ENCODE data around the gene SERAC1.
A peak's percentile ranks its signal among the peaks of the same experiment; 100 is the strongest.
"Not testable (repeated sequence)": the region's sequence is repeated elsewhere in the genome, so short reads cannot be mapped to it uniquely, and the experiment has no call there.

SERAC1 gene

GRCh38 chr6:158174514-158174913 is 6.5 kb upstream of the SERAC1 start:
- DNase-seq (ENCODE audit: low spot score): peak; percentile 54

- DNase-seq (ENCODE audit: low spot score): no peak
Observed at GRCh38 chr6:158174024-158174423, 6.0 kb upstream of the SERAC1 start.

- DNase-seq (ENCODE audit: low spot score): peak; percentile 57
Observed at GRCh38 chr6:158172001-158172400, 3.9 kb upstream of the SERAC1 start.

GRCh38 chr6:158170656-158171081 is 2.6 kb upstream of the SERAC1 start:
- DNase-seq (ENCODE audit: low spot score): peak; percentile 79

GRCh38 chr6:158169634-158170033 is 1.6 kb upstream of the SERAC1 start:
- not testable (repeated sequence) for DNase-seq (ENCODE audit: low spot score)

- DNase-seq (ENCODE audit: low spot score): no peak
Observed at GRCh38 chr6:158165919-158166416, 2.1 kb downstream of the SERAC1 start.

- DNase-seq (ENCODE audit: low spot score): no peak
Observed at GRCh38 chr6:158164579-158165170, 3.4 kb downstream of the SERAC1 start.

- no peak for DNase-seq (ENCODE audit: low spot score)
Observed at GRCh38 chr6:158161566-158162254, 6.4 kb downstream of the SERAC1 start.

- no peak for DNase-seq (ENCODE audit: low spot score)
Observed at GRCh38 chr6:158160932-158161539, 7.0 kb downstream of the SERAC1 start.

GRCh38 chr6:158158748-158159147 is 9.3 kb downstream of the SERAC1 start:
- DNase-seq (ENCODE audit: low spot score): no peak

- no peak for DNase-seq (ENCODE audit: low spot score)
Observed at GRCh38 chr6:158158123-158158522, 9.9 kb downstream of the SERAC1 start.

GRCh38 chr6:158157064-158157764 is 10.8 kb downstream of the SERAC1 start:
- no peak for DNase-seq (ENCODE audit: low spot score)

- DNase-seq (ENCODE audit: low spot score): no peak
Observed at GRCh38 chr6:158154816-158155215, 13.2 kb downstream of the SERAC1 start.

- no peak for DNase-seq (ENCODE audit: low spot score)
Observed at GRCh38 chr6:158153576-158153975, 14.5 kb downstream of the SERAC1 start.

- no peak for DNase-seq (ENCODE audit: low spot score)
Observed at GRCh38 chr6:158152659-158153058, 15.4 kb downstream of the SERAC1 start.

GRCh38 chr6:158152025-158152424 is 16.0 kb downstream of the SERAC1 start:
- not testable (repeated sequence) for DNase-seq (ENCODE audit: low spot score)

GRCh38 chr6:158150701-158151100 is 17.4 kb downstream of the SERAC1 start:
- DNase-seq (ENCODE audit: low spot score): no peak

GRCh38 chr6:158149641-158150040 is 18.4 kb downstream of the SERAC1 start:
- DNase-seq (ENCODE audit: low spot score): peak; percentile 42

GRCh38 chr6:158143700-158144099 is 24.4 kb downstream of the SERAC1 start:
- DNase-seq (ENCODE audit: low spot score): peak; percentile 4

GRCh38 chr6:158142789-158143188 is 25.3 kb downstream of the SERAC1 start:
- peak; percentile 89 for DNase-seq (ENCODE audit: low spot score)

GRCh38 chr6:158131926-158132325 is 36.1 kb downstream of the SERAC1 start:
- DNase-seq (ENCODE audit: low spot score): peak; percentile 28

- DNase-seq (ENCODE audit: low spot score): no peak
Observed at GRCh38 chr6:158125271-158125670, 42.8 kb downstream of the SERAC1 start.

- no peak for DNase-seq (ENCODE audit: low spot score)
Observed at GRCh38 chr6:158124288-158124687, 43.8 kb downstream of the SERAC1 start.
